ENCODE measurements around the gene TNIK.

The TNIK gene

GRCh38 chr3:171175741-171176234 lies 284.4 kb downstream of the TNIK start:
- Histone ChIP-seq H3K9me3 (ENCODE audit: insufficient read depth, low read depth, low read length) (no peaks in the 10 kb centered on the region), H3K9me2 (replicated peaks; ENCODE audit: low read depth, low read length) (no peaks in the 10 kb centered on the region), H3K9ac (ENCODE audit: low read depth, low read length, poor library complexity, severe bottlenecking) (no peak overlapping the region), H3K27me3 (ENCODE audit: insufficient read depth, low read length, poor library complexity, severe bottlenecking) (no peaks in the 10 kb centered on the region), H3F3A (ENCODE audit: low read depth) (peaks cover 2% of the 10 kb centered on the region; the same call in 1 of the 2 replicates), H3K4me2 (ENCODE audit: low read depth, low read length, poor library complexity, severe bottlenecking) (no peak overlapping the region), H3K79me2 (ENCODE audit: insufficient read depth, low read length) (no peaks in the 10 kb centered on the region), H3K4me3 (ENCODE audit: low read length, poor library complexity, severe bottlenecking) (no peak overlapping the region), H2AFZ (ENCODE audit: low read length) (no peak overlapping the region), H3K36me3 (ENCODE audit: insufficient read depth, low read length) (peaks cover 51% of the 10 kb centered on the region; the same call in 1 of the 2 replicates), H3K4me1 (ENCODE audit: insufficient read depth, low read length, poor library complexity, severe bottlenecking) (peaks cover 15% of the 10 kb centered on the region), H4K20me1 (ENCODE audit: insufficient read depth, low read length, poor library complexity, severe bottlenecking) (no peaks in the 10 kb centered on the region)
- TF ChIP-seq, protein P1, sequence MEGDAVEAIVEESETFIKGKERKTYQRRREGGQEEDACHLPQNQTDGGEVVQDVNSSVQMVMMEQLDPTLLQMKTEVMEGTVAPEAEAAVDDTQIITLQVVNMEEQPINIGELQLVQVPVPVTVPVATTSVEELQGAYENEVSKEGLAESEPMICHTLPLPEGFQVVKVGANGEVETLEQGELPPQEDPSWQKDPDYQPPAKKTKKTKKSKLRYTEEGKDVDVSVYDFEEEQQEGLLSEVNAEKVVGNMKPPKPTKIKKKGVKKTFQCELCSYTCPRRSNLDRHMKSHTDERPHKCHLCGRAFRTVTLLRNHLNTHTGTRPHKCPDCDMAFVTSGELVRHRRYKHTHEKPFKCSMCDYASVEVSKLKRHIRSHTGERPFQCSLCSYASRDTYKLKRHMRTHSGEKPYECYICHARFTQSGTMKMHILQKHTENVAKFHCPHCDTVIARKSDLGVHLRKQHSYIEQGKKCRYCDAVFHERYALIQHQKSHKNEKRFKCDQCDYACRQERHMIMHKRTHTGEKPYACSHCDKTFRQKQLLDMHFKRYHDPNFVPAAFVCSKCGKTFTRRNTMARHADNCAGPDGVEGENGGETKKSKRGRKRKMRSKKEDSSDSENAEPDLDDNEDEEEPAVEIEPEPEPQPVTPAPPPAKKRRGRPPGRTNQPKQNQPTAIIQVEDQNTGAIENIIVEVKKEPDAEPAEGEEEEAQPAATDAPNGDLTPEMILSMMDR (conservative IDR thresholded peaks at IDR 0.05; ENCODE audit: low read length), result no peak
- no peak for TF ChIP-seq EZH2phosphoT487 (IDR thresholded peaks at IDR 0.05; ENCODE audit: borderline replicate concordance)

DNA sequence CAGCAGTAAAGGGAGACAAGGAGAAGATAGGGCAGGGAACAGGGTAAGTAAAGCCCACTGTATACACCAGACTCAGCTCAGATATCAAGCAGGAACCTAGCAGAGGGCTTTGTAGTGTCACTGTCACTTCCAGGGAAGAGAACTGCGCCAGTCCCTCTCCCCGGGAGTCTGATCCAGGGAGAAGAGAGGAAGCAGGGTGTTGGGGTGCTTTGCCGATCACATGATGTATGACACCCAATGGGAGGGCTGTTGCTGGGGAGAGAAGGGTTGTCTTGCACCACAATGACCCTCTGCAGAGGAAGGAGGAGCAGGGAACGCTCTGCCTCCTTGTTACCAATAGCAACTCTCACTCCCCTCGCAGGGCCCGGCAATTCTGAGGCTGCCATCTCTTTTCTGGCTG lies 286.5 kb downstream of the TNIK start:
- Histone ChIP-seq H3K27me3 (ENCODE audit: insufficient read depth, low read length, poor library complexity, severe bottlenecking) (no peaks in the 10 kb centered on the region), H3F3A (ENCODE audit: low read depth) (no peaks in the 10 kb centered on the region), H2AFZ (ENCODE audit: low read length) (no peak overlapping the region), H3K36me3 (ENCODE audit: insufficient read depth, low read length) (peaks cover 60% of the 10 kb centered on the region; the same call in 1 of the 2 replicates), H4K20me1 (ENCODE audit: insufficient read depth, low read length, poor library complexity, severe bottlenecking) (no peaks in the 10 kb centered on the region), H3K4me1 (ENCODE audit: insufficient read depth, low read length, poor library complexity, severe bottlenecking) (peaks cover 4% of the 10 kb centered on the region), H3K9me3 (ENCODE audit: insufficient read depth, low read depth, low read length) (no peaks in the 10 kb centered on the region), H3K9ac (ENCODE audit: low read depth, low read length, poor library complexity, severe bottlenecking) (no peak overlapping the region), H3K4me3 (ENCODE audit: low read length, poor library complexity, severe bottlenecking) (no peak overlapping the region), H3K9me2 (replicated peaks; ENCODE audit: low read depth, low read length) (no peaks in the 10 kb centered on the region), H3K79me2 (ENCODE audit: insufficient read depth, low read length) (no peaks in the 10 kb centered on the region), H3K4me2 (ENCODE audit: low read depth, low read length, poor library complexity, severe bottlenecking) (no peak overlapping the region)
- TF ChIP-seq, protein P1 (conservative IDR thresholded peaks at IDR 0.05; ENCODE audit: low read length), result no peak
- TF ChIP-seq EZH2phosphoT487 (IDR thresholded peaks at IDR 0.05; ENCODE audit: borderline replicate concordance), result no peak

- Histone ChIP-seq H3K4me3 (ENCODE audit: low read length, poor library complexity, severe bottlenecking) (no peak overlapping the region), H3K79me2 (ENCODE audit: insufficient read depth, low read length) (no peaks in the 10 kb centered on the region), H3F3A (ENCODE audit: low read depth) (no peaks in the 10 kb centered on the region), H3K36me3 (ENCODE audit: insufficient read depth, low read length) (peaks cover 74% of the 10 kb centered on the region), H3K9me2 (replicated peaks; ENCODE audit: low read depth, low read length) (no peaks in the 10 kb centered on the region), H3K9me3 (ENCODE audit: insufficient read depth, low read depth, low read length) (no peaks in the 10 kb centered on the region), H2AFZ (ENCODE audit: low read length) (no peak overlapping the region), H3K27me3 (ENCODE audit: insufficient read depth, low read length, poor library complexity, severe bottlenecking) (no peaks in the 10 kb centered on the region), H3K9ac (ENCODE audit: low read depth, low read length, poor library complexity, severe bottlenecking) (no peak overlapping the region), H3K4me1 (ENCODE audit: insufficient read depth, low read length, poor library complexity, severe bottlenecking) (no peaks in the 10 kb centered on the region), H4K20me1 (ENCODE audit: insufficient read depth, low read length, poor library complexity, severe bottlenecking) (no peaks in the 10 kb centered on the region), H3K4me2 (ENCODE audit: low read depth, low read length, poor library complexity, severe bottlenecking) (no peak overlapping the region)
- TF ChIP-seq, protein P1 (conservative IDR thresholded peaks at IDR 0.05; ENCODE audit: low read length), result peak; percentile 71
- no peak for TF ChIP-seq EZH2phosphoT487 (IDR thresholded peaks at IDR 0.05; ENCODE audit: borderline replicate concordance)
These were observed 288.1 kb downstream of the TNIK start for GRCh38 chr3:171172070-171172469.

Data from Loucy (cell line).